GM12874 (cell line): Measurements from ENCODE around the gene PAGE1.

Experiments
- CTCF ChIP-seq: IDR thresholded peaks from 2 replicates; pipeline ENCODE4 v1.5.1; 2011; ENCODE audit warnings: low read depth, mild to moderate bottlenecking, control low read depth, low read length, moderate library complexity; ENCODE audit not compliant: insufficient read depth

The PAGE1 gene

GRCh38 chrX:49661881-49662280 lies 33.9 kb downstream of the PAGE1 start:
- TF ChIP-seq CTCF: no peak

- TF ChIP-seq CTCF: no peak
These were observed 36.0 kb downstream of the PAGE1 start for GRCh38 chrX:49659771-49660170.

- no peak for TF ChIP-seq CTCF
These were observed 39.3 kb downstream of the PAGE1 start for GRCh38 chrX:49656533-49656932.

- no peak for TF ChIP-seq CTCF
These were observed 50.7 kb downstream of the PAGE1 start for GRCh38 chrX:49644991-49645637.
